B cell (primary cell): ENCODE results near the gene CUL1. TPM values are rescaled to one million over a fixed set of nuclear protein-coding genes. Genes with fewer than 3 reads are reported as not detected.

ENCODE experiments used
- ATAC-seq: fragments of 200-7000 bp; cut with Tn5 transposase; one replicate; pipeline ENCODE4 v1.10.0; 2021; ENCODE audit warnings: low read depth, mild to moderate bottlenecking, moderate number of reproducible peaks, moderate library complexity
- CTCF ChIA-PET: fragments of 350-600 bp; sonication (Branson Sonifier 250); formaldehyde crosslinking; loops from one replicate; lab custom pipeline; 2021; ENCODE audit warnings: antibody characterized with exemption, inconsistent platforms; lab: Charles Lee
- POLR2A ChIA-PET: fragments of 350-600 bp; sonication (Branson Sonifier 250); formaldehyde crosslinking; loops from one replicate; lab custom pipeline; 2021; ENCODE audit warnings: antibody characterized with exemption; lab: Charles Lee
- DNase-seq: peaks from one replicate; pipeline ENCODE4 v3.0.0; 2013
- H2AFZ ChIP-seq: 2 replicates; pipeline ENCODE4 v1.6.1; 2012; ENCODE audit warnings: mild to moderate bottlenecking, low read depth, low read length; ENCODE audit not compliant: insufficient read depth, poor library complexity, severe bottlenecking
- H3K27ac ChIP-seq, 2 donors: 1 replicate in 1 of 2; 2 replicates in 1 of 2; pipeline ENCODE4 v1.5.1; 2012 to 2013; ENCODE audit warnings: low read length in 2 of 2, mild to moderate bottlenecking in 2 of 2, moderate library complexity in 1 of 2
- H3K27me3 ChIP-seq, 4 experiments: fragments of 200-600 bp in 1 of 4; sonication (generic) in 1 of 4; replicated peaks in 1 of 4; 1 replicate in 2 of 4; 2 replicates in 2 of 4; pipeline versions ENCODE4 v1.6.1 to v1.7.0; 2013 to 2016; ENCODE audit warnings: low read length in 3 of 4, mild to moderate bottlenecking in 2 of 4, mixed read lengths in 1 of 4, moderate library complexity in 1 of 4; ENCODE audit not compliant: insufficient read depth in 4 of 4, control insufficient read depth in 3 of 4; ENCODE audit errors: control extremely low read depth in 1 of 4
- H3K36me3 ChIP-seq, 2 experiments: replicated peaks in 1 of 2; 1 replicate in 1 of 2; 2 replicates in 1 of 2; pipeline versions ENCODE4 v1.6.1 to v1.7.1; 2013; ENCODE audit warnings: low read length in 1 of 2; ENCODE audit not compliant: insufficient read depth in 2 of 2, control insufficient read depth in 1 of 2; ENCODE audit errors: control extremely low read depth in 1 of 2, extremely low read depth in 1 of 2
- H3K4me1 ChIP-seq, 2 donors: fragments of 200-600 bp in 1 of 2; sonication (generic) in 1 of 2; 1 replicate in 1 of 2; 2 replicates in 1 of 2; pipeline versions ENCODE4 v1.5.1 to v1.6.1; 2013 to 2017; ENCODE audit warnings: low read length in 2 of 2; ENCODE audit not compliant: control insufficient read depth in 2 of 2, insufficient read depth in 2 of 2
- H3K4me2 ChIP-seq: replicated peaks from 2 replicates; pipeline ENCODE3; 2012; ENCODE audit warnings: mild to moderate bottlenecking, low read depth, low read length; ENCODE audit not compliant: poor library complexity, severe bottlenecking
- H3K4me3 ChIP-seq, 5 experiments: fragments of 200-600 bp in 1 of 5; sonication (generic) in 1 of 5; 1 replicate in 3 of 5; 2 replicates in 2 of 5; pipeline versions ENCODE4 v1.5.1 to v1.7.0; 2011 to 2016; ENCODE audit warnings: low read length in 4 of 5, mild to moderate bottlenecking in 4 of 5, low read depth in 2 of 5, control low read depth in 1 of 5, moderate library complexity in 1 of 5; ENCODE audit not compliant: insufficient read depth in 1 of 5; ENCODE audit errors: control extremely low read depth in 1 of 5, extremely low read depth in 1 of 5
- H3K79me2 ChIP-seq: fragments of 200-600 bp; sonication (generic); one replicate; pipeline ENCODE4 v1.6.0; 2016; ENCODE audit warnings: low read length; ENCODE audit not compliant: control insufficient read depth, insufficient read depth
- H3K9ac ChIP-seq: fragments of 200-600 bp; sonication (generic); 2 replicates; pipeline ENCODE4 v1.6.1; 2017; ENCODE audit warnings: mild to moderate bottlenecking, low read length, moderate library complexity
- H3K9me3 ChIP-seq, 3 donors: one replicate each; pipeline versions ENCODE4 v1.6.1 to v1.7.1; 2013; ENCODE audit warnings: low read length in 2 of 3; ENCODE audit not compliant: control insufficient read depth in 2 of 3, insufficient read depth in 1 of 3; ENCODE audit errors: control extremely low read depth in 1 of 3
- H4K20me1 ChIP-seq: 2 replicates; pipeline ENCODE4 v1.6.0; 2012; ENCODE audit warnings: mild to moderate bottlenecking, low read length; ENCODE audit not compliant: insufficient read depth, control insufficient read depth, poor library complexity, severe bottlenecking
- H3K27ac Mint-ChIP-seq: one replicate; pipeline ENCODE4 v1.8.0; 2021; ENCODE audit warnings: mixed read lengths
- H3K27me3 Mint-ChIP-seq: one replicate; pipeline ENCODE4 v1.8.0; 2021; ENCODE audit warnings: mixed read lengths
- H3K4me1 Mint-ChIP-seq: one replicate; pipeline ENCODE4 v1.8.0; 2021; ENCODE audit warnings: mixed read lengths
- H3K4me3 Mint-ChIP-seq: one replicate; pipeline ENCODE4 v1.8.0; 2021; ENCODE audit warnings: mixed read lengths
- H3K9me3 Mint-ChIP-seq: one replicate; pipeline ENCODE4 v1.8.0; 2022; ENCODE audit warnings: mixed read lengths; ENCODE audit not compliant: insufficient read depth
- EZH2 ChIP-seq: IDR thresholded peaks from 2 replicates; pipeline ENCODE4 v1.6.1; 2012; ENCODE audit warnings: borderline replicate concordance, low read depth, mild to moderate bottlenecking, moderate library complexity, low read length; ENCODE audit not compliant: insufficient read depth, poor library complexity, severe bottlenecking
- WGBS: methylation state at CpG from one replicate; pipeline ENCODE4 v1.1.5; 2013; ENCODE audit warnings: missing lambda C conversion rate; ENCODE audit not compliant: insufficient coverage; 5-methylcytosine and 5-hydroxymethylcytosine counted together
- intact Hi-C: fragments of 100-400 bp; cut with micrococcal nuclease; formaldehyde crosslinking; loops from one replicate; pipeline ENCODE4 v1.10.0; 2022
- polyA plus RNA-seq: library from polyadenylated mRNA; depleted of rRNA; stranded (reverse); fragments of >200 nt; gene quantifications from 2 replicates; pipeline ENCODE4 v1.2.3, GENCODE V29; 2012
- total RNA-seq, 2 donors: library from RNA; stranded (reverse); fragments of 120-200 nt in 1 of 2; gene quantifications; 1 replicate in 1 of 2; 2 replicates in 1 of 2; pipeline versions ENCODE4 v1.2.3 to v1.2.4, GENCODE V29; 2013 to 2022
- TF ChIP-seq, protein P1 (sequence below): fragments of 200-600 bp; IDR thresholded peaks from one replicate; pipeline ENCODE4 v1.8.0; 2022; ENCODE audit warnings: antibody characterized with exemption, mild to moderate bottlenecking

CUL1 gene
- total and polyA plus RNA-seq, 2 donors (not counting 1 experiment from before 2014, with no cell fraction given): 26.9 to 51.1 TPM

DNA sequence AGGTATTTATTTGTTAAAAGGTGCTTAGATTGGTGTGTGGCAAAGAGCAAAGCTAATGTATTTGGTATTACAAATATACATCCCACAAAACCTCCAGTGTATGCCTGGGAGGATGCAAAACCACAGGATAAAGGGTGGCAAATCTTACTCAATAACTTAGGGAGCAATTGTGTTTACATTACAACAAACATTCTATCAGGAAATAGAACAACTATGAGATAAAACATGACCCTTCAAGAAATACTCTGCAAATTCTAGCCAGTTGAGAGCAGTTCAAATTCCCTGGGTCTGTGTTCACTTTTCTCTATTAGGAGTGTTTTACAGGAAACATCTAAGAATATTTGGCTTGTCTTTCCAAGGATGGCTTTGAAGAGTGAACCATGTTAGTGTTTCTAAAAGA lies 64.9 kb downstream of the CUL1 start:
- CTCF ChIA-PET: interaction anchor here (0.8 kb wide), 1 partner anchor 10 kb away, joined by 4 read pairs; no protein-coding TSS in a partner anchor
- H3K4me3 ChIP-seq: no peak overlapping the region
- no peaks in the 10 kb centered on the region for H3K9me3 Mint-ChIP-seq
- H3K9ac ChIP-seq: no peak overlapping the region
- H3K4me3 Mint-ChIP-seq: no peak overlapping the region
- H3K4me1 ChIP-seq: no peaks in the 10 kb centered on the region
- peak overlapping the region; percentile 11 for H3K27ac Mint-ChIP-seq
- intact Hi-C loops: no loop called here
- POLR2A ChIA-PET: no interaction called here
- TF ChIP-seq EZH2: no peak
- TF ChIP-seq, protein P1, sequence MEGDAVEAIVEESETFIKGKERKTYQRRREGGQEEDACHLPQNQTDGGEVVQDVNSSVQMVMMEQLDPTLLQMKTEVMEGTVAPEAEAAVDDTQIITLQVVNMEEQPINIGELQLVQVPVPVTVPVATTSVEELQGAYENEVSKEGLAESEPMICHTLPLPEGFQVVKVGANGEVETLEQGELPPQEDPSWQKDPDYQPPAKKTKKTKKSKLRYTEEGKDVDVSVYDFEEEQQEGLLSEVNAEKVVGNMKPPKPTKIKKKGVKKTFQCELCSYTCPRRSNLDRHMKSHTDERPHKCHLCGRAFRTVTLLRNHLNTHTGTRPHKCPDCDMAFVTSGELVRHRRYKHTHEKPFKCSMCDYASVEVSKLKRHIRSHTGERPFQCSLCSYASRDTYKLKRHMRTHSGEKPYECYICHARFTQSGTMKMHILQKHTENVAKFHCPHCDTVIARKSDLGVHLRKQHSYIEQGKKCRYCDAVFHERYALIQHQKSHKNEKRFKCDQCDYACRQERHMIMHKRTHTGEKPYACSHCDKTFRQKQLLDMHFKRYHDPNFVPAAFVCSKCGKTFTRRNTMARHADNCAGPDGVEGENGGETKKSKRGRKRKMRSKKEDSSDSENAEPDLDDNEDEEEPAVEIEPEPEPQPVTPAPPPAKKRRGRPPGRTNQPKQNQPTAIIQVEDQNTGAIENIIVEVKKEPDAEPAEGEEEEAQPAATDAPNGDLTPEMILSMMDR: no peak
- no peak overlapping the region for H3K27ac ChIP-seq
- no peaks in the 10 kb centered on the region for H3K27me3 Mint-ChIP-seq
- DNase-seq: no peak
- H4K20me1 ChIP-seq: no peaks in the 10 kb centered on the region
- H3K79me2 ChIP-seq: no peaks in the 10 kb centered on the region
- no peak for ATAC-seq
- no peaks in the 10 kb centered on the region for H3K9me3 ChIP-seq
- H3K36me3 ChIP-seq: peaks cover 4 to 48% of the 10 kb centered on the region in 2 experiments
- H3K4me1 Mint-ChIP-seq: no peaks in the 10 kb centered on the region
- no peaks in the 10 kb centered on the region for H3K27me3 ChIP-seq
- H2AFZ ChIP-seq: no peak overlapping the region
- no peak overlapping the region for H3K4me2 ChIP-seq

DNA sequence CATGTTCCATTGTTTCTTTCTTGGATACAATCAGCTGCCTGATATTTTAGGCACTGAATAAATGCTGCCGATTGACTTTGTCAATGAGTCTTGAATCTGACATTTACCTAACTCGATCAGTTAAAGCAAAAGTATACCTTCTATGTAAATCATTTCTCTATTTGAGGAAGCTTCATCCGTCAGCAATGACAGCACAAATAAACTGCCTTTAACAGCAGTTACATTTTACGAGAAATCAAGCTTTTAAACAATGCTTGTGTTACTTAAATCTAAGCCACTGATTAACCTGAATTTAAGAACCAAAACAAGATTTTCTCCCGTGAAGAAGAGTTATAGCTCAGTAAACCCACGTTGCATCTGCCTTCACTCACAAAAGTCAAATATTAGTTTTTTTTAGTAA lies 71.3 kb downstream of the CUL1 start:
- H3K79me2 ChIP-seq: no peaks in the 10 kb centered on the region
- no peak for DNase-seq
- Mint-ChIP-seq H3K9me3 (no peaks in the 10 kb centered on the region), H3K27me3 (no peaks in the 10 kb centered on the region), H3K27ac (no peak overlapping the region), H3K4me3 (no peak overlapping the region), H3K4me1 (peaks cover 14% of the 10 kb centered on the region)
- intact Hi-C loops: no loop called here
- H3K4me1 ChIP-seq: peaks cover 8 to 9% of the 10 kb centered on the region in 2 donors
- H3K9ac ChIP-seq: no peak overlapping the region
- ChIA-PET POLR2A (no interaction called here), CTCF (no interaction called here)
- H3K4me3 ChIP-seq: no peak overlapping the region
- H3K27ac ChIP-seq: no peak overlapping the region
- peaks cover 12 to 52% of the 10 kb centered on the region in 2 experiments for H3K36me3 ChIP-seq
- ATAC-seq: no peak
- H4K20me1 ChIP-seq: no peaks in the 10 kb centered on the region
- H2AFZ ChIP-seq: no peak overlapping the region
- no peaks in the 10 kb centered on the region for H3K9me3 ChIP-seq
- no peak for TF ChIP-seq EZH2
- TF ChIP-seq, protein P1: no peak
- H3K27me3 ChIP-seq: no peaks in the 10 kb centered on the region
- H3K4me2 ChIP-seq: no peak overlapping the region
- WGBS: 90% methylated on average over 3 of the region's 6 CpGs
